Stimulated activated CD4-positive, alpha-beta T cell treated with anti-CD3 and anti-CD28 coated beads, Interleukin-2, amount 100 ng/mL, for 4 hours (primary cell): Measurements from ENCODE around the gene ZNF444.
"Not testable (repeated sequence)": the region's sequence is repeated elsewhere in the genome, so short reads cannot be mapped to it uniquely, and the experiment has no call there.

Experiments
- DNase-seq: peaks from one replicate; pipeline ENCODE4 v3.0.0-alpha.2; 2020; ENCODE audit warnings: low read depth

Gene ZNF444

DNA sequence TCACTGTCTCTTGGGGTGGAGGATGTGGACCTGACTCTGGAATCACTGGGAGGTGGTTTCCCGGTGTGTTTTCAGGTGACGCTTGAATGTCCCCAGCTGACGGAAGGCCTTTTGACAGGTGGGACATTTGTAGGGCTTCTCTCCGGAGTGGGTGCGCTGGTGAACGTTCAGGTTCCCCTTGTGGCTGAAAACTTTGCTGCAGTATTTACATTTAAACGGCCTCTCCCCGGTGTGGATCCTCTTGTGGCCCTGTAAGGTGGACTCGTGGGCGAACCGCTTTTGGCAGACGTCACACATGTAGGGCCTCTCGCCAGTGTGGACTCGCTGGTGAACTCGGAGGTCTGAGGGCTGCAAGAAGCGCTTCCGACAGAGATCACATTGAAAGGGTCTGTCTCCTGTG is 48.7 kb downstream of the ZNF444 start:
- no peak for DNase-seq

DNA sequence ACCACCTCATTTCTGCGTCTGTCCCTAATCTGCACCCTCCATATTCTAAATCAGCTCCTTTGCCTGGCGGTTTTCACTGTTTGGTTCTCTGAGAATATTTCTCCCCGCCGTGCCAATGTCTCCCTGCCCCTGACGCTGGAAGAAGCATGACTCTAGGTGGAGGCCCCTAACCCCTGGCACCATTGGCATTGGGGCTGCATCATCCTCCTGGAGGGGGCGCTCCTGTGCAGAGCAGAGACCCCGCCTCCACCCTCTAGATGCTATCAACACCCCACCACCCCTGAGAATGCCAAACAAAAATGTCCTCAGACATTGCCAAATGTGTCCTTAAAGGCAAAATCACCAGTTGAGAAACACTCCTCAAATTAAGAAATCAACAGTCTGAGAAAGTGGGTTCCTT is 50.0 kb downstream of the ZNF444 start:
- no peak for DNase-seq

DNA sequence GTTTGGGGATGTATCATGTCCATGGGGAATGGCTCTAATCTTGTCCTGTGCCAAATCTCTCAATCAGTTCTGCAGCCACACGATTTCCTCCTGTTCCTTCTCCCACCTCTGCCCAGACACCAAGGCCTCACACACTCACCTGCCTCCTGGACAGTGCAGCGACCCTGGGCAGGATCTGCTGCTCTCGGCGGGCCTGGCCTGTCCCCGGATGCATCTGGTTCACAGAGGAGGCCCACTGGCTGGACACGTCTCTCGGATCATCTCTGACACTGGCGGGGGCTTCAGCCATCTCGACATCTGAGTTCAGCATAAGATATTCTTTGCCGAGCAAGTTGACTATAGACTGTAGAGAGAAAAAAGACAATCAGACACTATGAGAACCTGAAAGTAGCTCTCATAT is 50.6 kb downstream of the ZNF444 start:
- DNase-seq = no peak

DNA sequence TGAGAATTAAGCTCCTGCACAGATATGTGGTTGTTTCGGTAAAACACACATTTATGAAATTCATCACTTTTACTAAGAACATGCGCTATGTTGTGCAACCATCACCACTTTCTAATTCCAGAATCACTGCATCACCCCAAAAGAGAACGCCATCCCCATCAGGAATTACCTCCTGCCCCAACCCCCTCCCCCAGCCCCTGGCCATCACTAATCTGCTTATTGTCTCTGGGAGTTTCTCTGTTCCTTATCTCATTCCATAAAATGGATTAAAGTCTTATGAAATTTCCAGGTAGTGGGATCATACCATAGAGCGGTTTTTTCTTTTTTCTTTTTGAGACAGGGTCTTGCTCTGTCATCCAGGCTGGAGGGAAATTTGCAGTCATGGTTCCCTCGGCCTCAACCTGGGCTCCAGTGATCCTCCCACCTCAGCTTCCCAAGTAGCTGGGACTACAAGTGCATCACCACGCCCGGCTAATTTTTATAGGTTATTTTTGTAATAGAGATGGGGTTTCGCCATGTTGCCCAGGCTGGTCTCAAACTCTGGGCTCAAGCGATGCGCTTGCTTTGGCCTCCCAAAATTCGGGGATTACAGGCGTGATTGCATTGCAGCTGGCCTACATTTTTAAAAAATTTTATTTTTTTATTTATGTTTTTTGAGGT is 53.0 kb downstream of the ZNF444 start:
- no peak for DNase-seq

DNA sequence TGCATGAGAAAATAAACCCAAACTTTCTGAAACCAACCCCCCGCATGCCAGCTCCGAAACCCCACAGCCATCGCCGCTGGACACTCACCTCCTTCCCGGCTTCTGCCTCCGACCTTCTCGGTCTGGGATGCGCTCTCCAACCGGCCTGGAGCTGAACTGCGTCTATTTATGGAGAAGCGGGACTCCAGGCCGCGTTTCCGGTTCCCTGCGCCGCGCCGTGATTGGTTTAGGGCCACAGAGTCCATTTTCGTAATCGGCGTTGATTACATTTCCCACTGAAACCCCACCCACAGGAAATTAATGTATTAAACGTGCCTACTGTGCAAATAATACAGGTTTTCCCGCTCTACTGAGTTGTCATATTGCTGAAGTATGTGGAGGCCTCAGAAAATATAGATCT is 56.6 kb downstream of the ZNF444 start, which contains the start of gene ZSCAN5B:
Gene ZSCAN5B (minus strand): TSS at position 138 of the 400 bp plus-strand sequence. CDS start 4,731 bp downstream, outside the sequence.
- DNase-seq = not testable (repeated sequence)

DNA sequence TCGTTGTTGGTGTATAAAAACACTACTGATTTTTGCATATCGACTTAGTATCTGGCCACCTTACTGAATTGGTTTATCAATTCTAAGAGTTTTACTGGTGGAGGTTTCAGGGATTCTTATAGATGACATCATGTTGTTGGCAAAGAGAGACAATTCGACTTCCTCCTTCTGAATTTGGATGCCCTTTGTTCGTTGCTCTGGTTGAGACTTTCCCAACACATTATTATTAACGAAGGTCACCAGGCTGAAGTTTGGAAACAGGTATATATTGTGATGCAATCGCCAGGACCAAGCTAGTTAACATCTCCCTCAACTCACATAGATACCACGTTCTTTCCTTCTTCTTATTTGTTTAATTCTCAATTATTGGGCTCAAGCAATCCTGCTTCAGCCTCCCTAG is 58.6 kb downstream of the ZNF444 start:
- DNase-seq = no peak

DNA sequence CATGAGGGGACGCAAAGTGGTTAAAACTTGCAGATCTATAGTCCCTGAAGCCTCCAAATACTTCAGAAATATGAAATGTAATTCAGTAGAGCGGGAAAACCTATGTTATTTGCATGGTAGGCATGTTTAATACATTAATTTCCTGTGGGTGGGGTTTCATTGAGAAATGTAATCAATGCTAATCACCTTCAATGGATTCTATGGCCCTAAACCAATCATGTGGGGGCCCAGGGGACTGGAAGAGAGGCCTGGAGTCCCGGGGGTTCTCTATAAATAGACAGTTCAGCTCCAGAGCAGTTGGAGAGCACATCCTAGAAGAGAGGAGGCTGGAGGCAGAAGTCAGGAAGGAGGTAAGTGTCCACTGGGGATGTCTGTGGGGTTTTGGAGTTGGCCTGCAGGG is 60.9 kb downstream of the ZNF444 start, which contains the start of gene ZSCAN5C:
Gene ZSCAN5C (plus strand): TSS at position 301 of the 400 bp plus-strand sequence. CDS start 3,641 bp downstream, outside the sequence.
- no peak for DNase-seq

DNA sequence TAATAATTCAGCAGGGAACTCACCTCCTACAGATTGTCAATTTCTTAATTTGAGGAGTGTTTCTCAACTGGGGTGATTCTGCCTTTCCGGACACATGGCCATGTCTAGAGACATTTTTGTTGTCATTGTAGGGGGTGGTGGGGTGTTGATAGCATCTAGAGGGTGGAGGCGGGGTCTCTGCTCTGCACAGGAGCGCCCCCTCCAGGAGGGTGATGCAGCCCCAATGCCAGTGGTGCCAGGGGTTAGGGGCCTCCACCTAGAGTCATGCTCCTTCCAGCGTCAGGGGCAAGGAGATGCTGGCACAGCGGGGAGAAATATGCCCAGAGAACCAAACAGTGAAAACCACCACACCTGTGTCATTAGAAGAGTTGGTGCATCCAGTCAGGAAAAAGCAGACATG is 66.5 kb downstream of the ZNF444 start:
- not testable (repeated sequence) for DNase-seq

DNA sequence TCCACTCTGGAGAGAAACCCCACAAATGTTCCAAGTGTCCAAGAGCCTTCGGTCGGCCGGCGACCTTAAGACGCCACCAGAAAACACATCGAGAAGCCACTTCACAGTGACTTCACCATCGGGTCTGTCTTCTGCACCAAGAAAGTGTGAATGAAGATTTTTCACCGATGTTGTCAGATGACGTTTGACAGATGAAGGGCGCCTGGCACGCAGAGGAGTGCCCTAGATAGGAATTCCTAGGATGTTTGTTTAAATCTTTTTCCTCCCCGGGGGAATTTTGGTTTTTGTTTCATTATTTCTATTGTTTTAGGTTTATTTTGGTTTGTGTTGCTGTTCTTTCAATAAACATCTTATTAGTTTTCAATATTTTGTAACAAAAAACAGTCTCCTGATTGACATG is 68.0 kb downstream of the ZNF444 start:
- no peak for DNase-seq

DNA sequence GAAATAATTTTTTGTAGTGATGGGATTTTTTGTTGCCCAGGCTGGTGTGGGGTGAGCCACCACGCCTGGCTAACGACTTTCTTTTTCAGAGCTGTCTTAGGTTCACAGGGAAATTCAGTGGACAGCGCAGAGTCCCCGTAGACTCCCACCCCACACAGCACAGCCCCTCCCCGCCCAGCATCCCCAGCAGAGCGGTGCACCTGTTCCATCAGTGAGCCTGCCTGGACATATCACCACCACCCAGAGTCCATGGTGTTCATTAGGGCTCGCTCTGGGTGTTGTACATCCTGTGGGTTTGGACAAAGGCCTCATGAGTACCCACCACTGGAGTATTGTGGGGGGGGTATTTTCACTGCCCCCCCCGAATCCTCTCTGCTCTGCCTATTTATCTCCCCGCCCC is 68.9 kb downstream of the ZNF444 start:
- DNase-seq = not testable (repeated sequence)
